ENCODE data around the gene ISOC2. TPM values are rescaled to one million over a fixed set of nuclear protein-coding genes. Genes with fewer than 3 reads are reported as not detected.

The ISOC2 gene
- total RNA-seq, 4 donors from 2014 or later = 71.1 to 142 (median 97.6) TPM

DNA sequence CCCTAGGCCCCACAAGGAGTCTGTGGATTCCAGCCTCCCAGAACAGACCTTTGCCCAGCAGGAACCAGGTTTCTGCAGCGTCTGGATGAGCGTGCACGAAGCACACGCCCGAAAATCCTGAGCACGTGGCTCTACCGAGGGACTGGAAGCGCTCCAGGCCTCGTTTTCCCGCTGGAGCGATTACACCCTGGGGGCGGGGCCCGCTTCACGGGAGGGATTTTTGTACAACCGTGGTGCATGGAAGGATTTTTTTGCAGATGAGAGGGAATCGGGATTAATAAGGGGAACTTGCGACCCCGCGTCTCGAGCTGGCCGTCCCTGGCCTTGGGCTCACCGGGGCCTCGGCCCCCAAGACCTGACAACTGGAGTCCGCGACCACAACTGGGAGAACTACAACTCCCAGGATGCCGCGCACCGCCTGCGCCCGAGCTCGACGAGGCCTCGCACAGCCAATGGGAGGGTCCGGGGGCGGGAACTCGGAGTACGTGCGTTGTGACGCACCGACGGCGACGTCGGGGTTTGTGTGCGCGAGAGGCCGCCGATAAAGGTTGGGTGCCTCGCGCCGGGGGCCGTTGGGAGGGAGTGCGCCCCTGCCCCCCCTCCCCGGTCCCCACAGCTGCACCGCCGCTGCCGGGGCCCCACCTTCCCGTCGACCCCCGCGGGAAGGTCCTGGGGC is 14.8 kb upstream of the ISOC2 start, which contains the start of gene ZNF628:
ZNF628 (plus strand) TSS at position 518 of the 676 bp plus-strand sequence. CDS start 3,294 bp downstream, outside the sequence.
- Histone ChIP-seq H3K36me3 (no peaks in the 10 kb centered on the region), H3K27ac (peak within 1 kb of the TSS; percentile 88 to 97 (median 96)), H3K9me3 (no peaks in the 10 kb centered on the region), H3K27me3 (no peaks in the 10 kb centered on the region), H3K4me1 (peaks cover 4 to 19% (median 13%) of the 10 kb centered on the region in 4 donors), H3K4me3 (peak within 1 kb of the TSS; percentile 53 to 80 (median 70))
- peak; percentile 89 to 96 (median 92) for TF ChIP-seq POLR2AphosphoS5 (IDR thresholded peaks at IDR 0.05)
- peak; percentile 84 for TF ChIP-seq POLR2A (IDR thresholded peaks at IDR 0.05)
- TF ChIP-seq EP300 (IDR thresholded peaks at IDR 0.05; ENCODE audit: low read depth) = no peak
- TF ChIP-seq, protein P1, sequence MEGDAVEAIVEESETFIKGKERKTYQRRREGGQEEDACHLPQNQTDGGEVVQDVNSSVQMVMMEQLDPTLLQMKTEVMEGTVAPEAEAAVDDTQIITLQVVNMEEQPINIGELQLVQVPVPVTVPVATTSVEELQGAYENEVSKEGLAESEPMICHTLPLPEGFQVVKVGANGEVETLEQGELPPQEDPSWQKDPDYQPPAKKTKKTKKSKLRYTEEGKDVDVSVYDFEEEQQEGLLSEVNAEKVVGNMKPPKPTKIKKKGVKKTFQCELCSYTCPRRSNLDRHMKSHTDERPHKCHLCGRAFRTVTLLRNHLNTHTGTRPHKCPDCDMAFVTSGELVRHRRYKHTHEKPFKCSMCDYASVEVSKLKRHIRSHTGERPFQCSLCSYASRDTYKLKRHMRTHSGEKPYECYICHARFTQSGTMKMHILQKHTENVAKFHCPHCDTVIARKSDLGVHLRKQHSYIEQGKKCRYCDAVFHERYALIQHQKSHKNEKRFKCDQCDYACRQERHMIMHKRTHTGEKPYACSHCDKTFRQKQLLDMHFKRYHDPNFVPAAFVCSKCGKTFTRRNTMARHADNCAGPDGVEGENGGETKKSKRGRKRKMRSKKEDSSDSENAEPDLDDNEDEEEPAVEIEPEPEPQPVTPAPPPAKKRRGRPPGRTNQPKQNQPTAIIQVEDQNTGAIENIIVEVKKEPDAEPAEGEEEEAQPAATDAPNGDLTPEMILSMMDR (IDR thresholded peaks at IDR 0.05) = no peak
- peak; percentile 99 for DNase-seq
- WGBS, 2 donors (ENCODE audit: low coverage in 1 of 2) = 1% methylated on average over 14 to 53 of the region's 61 CpGs
- in situ Hi-C loops (cut with MboI; ENCODE audit: low pct_ligation_motif_present in 1 of 4, low pct_unique_long_range_greater_than_20kb in 1 of 4, low sequenced_read_pairs in 3 of 4) = no loop called here
- intact Hi-C loops (cut with DNase I; ENCODE audit: low total_unique reads) = no loop called here

DNA sequence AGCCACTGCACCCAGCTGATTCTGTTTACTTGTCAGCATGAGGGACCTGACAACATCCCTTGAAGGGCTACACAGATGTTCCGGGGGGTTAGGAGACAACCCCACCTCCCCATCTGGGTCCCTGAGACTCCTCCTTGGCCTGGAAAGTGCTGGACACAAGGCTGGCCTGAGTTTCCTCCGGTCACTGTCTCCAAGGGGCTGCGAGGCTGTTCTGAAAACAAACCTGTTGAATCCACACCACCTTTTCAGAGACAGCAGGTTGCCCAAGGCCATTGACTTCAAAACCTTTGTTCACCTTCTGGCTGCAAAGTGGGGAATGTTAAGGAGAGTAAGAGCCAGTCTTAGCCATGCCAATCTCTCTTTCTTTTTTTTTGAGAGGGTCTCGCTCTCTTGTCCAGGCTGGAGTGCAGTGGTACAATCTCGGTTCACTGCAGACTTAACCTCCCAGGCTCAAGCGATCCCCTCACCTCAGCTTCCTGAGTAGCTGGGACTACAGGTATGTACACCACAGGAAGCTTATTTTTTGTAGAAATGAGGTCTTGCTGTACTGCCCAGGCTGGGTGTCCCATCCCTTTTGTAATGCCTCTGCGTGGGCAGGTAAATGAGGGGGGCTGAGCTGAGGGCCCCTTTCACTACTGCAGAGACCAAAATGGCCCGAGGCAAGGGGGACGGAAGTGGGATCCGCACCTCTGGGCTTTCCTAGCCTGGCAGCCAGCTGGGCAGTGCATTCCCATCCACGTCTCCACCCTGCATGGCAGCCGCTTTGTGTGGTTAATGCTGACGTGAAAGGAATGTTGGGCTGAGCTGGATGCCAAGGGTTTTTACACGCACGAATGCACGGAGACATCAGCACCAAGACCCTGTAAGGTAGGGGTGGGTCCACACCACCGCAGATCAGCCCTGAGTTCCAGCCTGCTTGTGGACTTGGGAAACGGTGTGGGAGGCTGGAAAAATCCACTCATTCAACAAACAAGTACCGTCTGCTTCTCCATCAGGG is 13.1 kb upstream of the ISOC2 start:
- Histone ChIP-seq H3K27ac (no peak overlapping the region), H3K27me3 (no peaks in the 10 kb centered on the region), H3K4me3 (no peak overlapping the region), H3K4me1 (peaks cover 4 to 19% (median 13%) of the 10 kb centered on the region in 4 donors), H3K36me3 (no peaks in the 10 kb centered on the region), H3K9me3 (no peaks in the 10 kb centered on the region)
- no peak for TF ChIP-seq POLR2A (IDR thresholded peaks at IDR 0.05)
- no peak for TF ChIP-seq POLR2AphosphoS5 (IDR thresholded peaks at IDR 0.05)
- TF ChIP-seq, protein P1 (IDR thresholded peaks at IDR 0.05) = no peak
- no peak for TF ChIP-seq EP300 (IDR thresholded peaks at IDR 0.05; ENCODE audit: low read depth)
- in situ Hi-C loops (cut with MboI; ENCODE audit: low pct_ligation_motif_present in 1 of 4, low pct_unique_long_range_greater_than_20kb in 1 of 4, low sequenced_read_pairs in 3 of 4) (no loop called here), intact Hi-C loops (cut with DNase I; ENCODE audit: low total_unique reads) (no loop called here)
- 91% methylated on average over 19 of the region's 19 CpGs; no CpG with 5 or more reads in 1 of the 2 donors for WGBS, 2 donors (ENCODE audit: low coverage in 1 of 2)
- no peak for DNase-seq

DNA sequence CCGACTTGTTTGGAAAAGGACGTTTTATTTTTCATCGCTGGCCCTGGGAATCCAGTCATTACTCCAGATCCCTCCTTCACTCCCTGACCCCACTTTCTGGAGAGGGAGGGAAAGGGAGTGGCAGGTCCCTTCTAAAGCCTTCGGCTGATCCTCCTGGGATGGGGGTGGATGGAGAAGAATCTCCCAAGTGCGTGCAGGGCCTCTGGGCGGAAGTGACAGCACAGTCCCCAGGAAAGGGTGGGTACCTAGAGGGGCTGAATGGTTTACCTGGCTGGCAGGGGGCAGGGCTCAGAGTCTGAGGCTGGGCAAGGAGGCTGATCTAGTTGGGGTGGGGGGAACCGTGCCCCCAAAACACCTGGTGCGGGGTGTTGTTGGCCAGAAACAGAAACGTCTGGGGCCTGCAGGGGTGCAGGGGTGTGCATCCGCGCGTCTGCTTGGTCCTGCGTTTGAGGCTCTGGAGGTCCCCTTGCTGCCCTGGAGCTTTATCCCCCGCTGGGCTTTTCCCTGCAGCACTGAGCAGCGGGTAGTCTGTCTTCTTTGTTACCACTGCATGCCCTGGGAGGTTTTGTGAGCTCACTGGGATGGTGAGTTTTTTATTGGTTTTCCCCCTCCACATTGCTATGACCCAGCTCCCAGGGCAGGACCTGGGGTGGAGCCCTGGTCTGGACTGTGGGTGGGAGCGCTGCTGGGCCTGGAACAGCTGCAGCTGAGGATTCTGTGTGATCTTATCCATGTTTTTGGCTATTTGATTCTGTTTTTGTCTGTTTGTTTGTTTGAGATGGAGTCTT is 12.0 kb upstream of the ISOC2 start:
- in situ Hi-C loops (cut with MboI; ENCODE audit: low pct_ligation_motif_present in 1 of 4, low pct_unique_long_range_greater_than_20kb in 1 of 4, low sequenced_read_pairs in 3 of 4) = no loop called here

More for the DNA sequence above, 12.0 kb upstream of the ISOC2 start:
- peaks cover 4 to 19% (median 13%) of the 10 kb centered on the region in 4 donors for H3K4me1 ChIP-seq
- TF ChIP-seq POLR2A (IDR thresholded peaks at IDR 0.05) (no peak), EP300 (IDR thresholded peaks at IDR 0.05; ENCODE audit: low read depth) (no peak), POLR2AphosphoS5 (IDR thresholded peaks at IDR 0.05) (no peak)
- TF ChIP-seq, protein P1 (IDR thresholded peaks at IDR 0.05) = no peak
- no peak for DNase-seq
- H3K4me3 ChIP-seq = no peak overlapping the region
- intact Hi-C loops (cut with DNase I; ENCODE audit: low total_unique reads) = no loop called here
- no peak overlapping the region for H3K27ac ChIP-seq
- WGBS, 2 donors (ENCODE audit: low coverage in 1 of 2) = 56 to 75% methylated on average over 3 to 16 of the region's 16 CpGs
- no peaks in the 10 kb centered on the region for H3K27me3 ChIP-seq
- no peaks in the 10 kb centered on the region for H3K36me3 ChIP-seq
- H3K9me3 ChIP-seq = no peaks in the 10 kb centered on the region

All from transverse colon (tissue), 4 donors.